GM21526 (cell line): ENCODE data around the gene PHYHIPL.

Experiments used
- ATAC-seq: cut with Tn5 transposase; IDR thresholded peaks from one replicate; pipeline ENCODE4 v1.9.1; 2021; ENCODE audit warnings: moderate library complexity; ENCODE audit not compliant: unreplicated experiment, low FRiP score

PHYHIPL gene

DNA sequence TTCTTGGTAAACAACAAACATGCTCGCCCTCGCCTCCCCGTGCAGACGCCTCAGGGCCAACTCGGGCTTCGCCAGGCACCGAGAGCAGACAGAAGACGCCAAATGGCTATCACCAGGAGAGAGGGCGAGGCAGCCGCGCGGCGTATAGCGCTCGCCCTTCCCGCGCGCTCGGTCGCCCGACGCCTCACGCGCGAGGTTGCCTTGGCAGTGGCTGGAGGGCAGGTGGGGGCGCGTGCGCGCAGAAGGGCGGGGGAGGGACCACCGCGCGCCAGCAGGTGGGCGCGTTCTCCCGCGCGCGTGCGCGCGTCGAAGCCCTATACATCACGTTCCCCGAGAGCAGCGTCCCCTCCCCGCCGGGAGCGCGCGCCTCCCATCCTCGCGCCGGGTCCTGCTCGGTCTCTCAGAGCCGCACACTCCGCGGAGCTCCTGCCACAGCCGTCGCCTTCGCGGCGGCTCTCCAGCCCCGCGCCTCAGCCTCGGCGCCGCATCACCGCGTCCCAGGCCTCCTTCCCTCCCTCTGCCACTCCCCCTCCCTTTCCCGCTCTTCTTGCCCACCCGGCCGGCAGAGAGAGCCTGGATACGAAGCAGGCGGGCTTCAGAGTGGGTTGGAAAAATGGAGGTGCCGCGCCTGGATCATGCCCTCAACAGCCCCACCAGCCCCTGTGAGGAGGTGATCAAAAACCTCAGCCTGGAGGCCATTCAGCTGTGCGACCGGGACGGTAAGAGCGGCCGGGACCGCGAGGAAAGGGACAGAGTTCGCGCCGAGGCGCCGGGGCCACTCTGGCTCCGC, at the start of gene PHYHIPL:
Gene PHYHIPL (plus strand): TSS at position 403 of the 790 bp plus-strand sequence. CDS start 211 bp downstream, at position 614.
- ATAC-seq = no peak

DNA sequence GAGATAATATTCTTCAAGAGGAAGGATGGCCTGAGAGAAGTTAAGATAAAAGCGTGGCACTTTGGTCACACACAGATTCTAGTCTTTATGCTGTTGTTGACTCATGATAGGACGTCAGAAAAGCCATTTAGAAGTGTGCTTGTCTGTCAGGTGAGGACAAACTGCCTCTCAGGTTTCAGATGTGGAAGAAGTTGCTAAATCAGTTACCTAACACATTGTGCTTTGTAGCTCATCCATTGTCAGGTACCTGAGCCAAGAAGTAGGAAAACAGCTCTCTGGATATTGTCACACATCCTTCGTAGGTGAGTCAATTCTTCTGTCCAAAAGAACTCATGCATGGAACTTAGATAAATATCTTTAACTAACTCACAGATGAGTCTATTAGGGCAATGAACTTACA, 49.5 kb upstream of the PHYHIPL start:
- no peak for ATAC-seq

DNA sequence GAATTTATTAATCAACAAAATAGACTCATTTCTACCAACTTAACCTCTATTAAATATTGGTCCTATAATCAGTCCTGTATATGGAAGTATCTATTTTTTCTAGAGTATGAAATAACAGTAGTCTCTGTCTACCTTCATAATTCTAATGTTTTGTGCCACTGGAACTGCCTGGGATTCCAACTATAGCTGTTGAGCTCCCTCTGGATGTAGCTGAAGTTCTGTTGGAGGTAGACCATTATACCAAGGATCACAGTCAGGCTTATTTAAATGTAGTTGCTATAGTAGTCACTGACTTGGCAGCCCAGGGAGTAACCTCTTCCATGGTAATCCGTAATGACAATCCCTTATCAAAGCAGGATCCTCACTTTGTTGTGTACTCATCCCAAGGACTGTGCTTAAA, 48.5 kb upstream of the PHYHIPL start:
- ATAC-seq = no peak

DNA sequence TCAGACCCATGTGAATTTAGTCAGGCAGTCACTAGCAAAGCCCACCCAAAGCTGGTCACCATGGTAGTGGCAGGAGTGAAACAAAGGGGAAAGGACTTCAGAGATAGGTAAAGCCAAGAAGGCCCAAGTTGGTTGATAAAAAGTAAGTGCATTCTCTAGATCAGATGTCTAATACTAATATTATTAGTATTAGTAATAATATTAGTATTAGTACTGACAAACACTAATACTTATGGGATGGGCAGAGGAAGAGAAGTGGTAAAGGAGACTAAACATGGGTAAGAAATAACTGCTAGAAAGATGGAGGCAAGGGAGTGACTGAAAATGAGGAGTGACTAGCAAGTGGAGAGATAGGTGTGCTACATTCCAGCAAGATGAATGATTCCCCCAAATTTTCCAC, 46.6 kb upstream of the PHYHIPL start:
- ATAC-seq = no peak

DNA sequence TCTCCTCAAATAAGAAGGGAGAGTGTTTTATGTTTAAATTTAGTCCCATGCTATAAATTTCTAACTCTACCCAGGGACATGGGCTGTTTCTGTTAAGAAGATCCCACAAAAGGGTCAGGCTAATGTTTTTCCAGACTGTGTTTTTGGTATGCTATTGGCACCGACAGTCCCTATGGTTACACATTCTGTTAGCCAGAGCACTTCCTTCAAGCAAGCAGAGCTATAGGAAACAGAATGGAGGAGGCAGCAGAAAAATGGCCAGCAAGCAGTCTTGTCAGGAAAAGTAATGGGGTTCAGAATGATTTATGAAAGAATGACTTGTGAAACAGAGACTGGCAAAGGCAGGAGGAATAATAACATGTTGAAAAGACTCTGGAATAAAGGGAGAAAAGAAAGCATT, 44.8 kb upstream of the PHYHIPL start:
- ATAC-seq = no peak

DNA sequence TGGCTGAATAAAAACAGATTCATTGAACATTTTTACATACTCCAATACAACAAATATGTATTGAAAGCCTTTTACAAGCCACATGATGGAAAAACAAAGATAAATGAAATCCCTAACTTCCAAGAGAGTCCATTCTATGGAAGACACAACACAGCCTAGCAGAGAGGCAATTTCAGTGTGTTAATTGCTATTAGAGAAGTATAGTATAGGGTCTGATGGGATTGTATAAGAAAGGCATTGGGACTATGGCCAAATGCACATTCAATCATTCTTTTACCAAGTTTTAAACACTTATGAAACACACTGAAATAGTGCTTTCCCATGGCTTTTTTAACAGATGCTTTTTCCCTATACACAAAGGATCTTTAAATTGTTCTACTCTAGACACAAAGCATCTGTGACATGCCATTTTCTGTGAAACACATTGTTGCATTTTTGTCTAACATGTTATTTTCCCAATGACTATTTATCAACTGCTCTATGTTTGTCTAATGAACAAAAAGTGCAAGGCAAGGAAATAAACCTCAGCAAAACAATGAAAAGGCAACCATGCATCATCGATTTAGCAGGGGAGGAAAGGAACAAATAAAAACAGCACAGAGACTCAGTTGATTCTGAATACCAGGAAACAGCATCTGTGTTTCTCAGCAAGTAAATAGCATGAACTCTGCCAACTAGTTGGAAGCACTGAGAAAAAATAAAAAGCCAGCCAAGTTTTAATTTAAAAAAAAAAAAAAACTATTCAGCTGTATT, 42.4 kb upstream of the PHYHIPL start:
- ATAC-seq = no peak

DNA sequence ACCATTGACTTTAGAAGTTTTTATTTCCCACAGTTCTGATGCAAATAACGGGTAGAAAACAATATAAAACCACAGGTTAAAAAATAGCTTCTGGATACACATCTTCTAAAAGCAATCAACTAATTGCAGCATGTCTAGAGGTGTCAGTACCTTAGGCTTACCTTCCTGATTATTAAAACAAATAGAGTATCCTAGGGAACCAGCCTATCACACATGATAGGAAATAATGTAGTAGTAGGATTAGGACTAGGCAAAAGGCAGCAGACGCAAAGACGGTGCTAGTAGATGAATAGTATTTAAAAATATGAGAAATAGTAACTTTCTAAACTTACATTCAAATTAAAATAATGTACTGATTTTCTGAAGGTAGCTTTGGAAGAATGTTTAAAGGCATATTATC, 41.7 kb upstream of the PHYHIPL start:
- no peak for ATAC-seq

DNA sequence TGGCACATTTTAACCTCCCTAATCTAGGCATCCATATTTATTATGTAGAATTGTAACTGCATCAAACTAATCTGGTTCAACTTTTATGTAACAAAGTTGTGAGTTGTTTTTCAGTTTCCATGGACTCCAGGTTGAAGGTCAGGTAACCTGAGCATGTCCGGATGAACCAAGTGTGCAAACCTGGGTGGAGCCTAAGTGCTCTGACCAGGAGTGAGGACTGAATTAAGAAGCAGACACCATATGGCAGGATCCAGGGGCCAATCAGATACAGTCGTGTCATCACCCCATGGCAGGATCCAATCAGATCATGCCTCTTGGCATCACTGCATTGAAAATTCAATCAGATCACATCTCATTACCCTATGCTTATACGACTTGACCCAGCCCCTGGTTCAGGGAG, 41.2 kb upstream of the PHYHIPL start:
- ATAC-seq = no peak

DNA sequence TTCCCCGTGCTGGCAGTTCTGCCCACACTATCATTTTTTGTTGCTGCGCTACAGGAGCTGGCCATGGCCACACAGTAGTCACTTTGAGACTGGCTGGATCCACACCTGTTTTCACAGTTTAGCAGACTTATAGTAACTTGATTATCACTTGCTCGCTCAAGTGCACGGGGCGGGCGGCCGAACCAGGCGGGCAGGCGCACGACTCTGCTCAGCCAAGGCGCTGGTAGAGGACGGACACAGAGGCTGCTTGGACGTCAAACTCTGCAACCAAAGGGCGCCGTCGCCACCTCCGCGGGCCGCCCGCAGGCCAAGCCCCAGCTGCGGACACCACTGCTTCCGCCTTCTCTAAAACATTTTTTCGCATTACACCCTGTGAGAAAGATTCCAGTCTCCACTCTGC, 38.4 kb upstream of the PHYHIPL start:
- no peak for ATAC-seq

DNA sequence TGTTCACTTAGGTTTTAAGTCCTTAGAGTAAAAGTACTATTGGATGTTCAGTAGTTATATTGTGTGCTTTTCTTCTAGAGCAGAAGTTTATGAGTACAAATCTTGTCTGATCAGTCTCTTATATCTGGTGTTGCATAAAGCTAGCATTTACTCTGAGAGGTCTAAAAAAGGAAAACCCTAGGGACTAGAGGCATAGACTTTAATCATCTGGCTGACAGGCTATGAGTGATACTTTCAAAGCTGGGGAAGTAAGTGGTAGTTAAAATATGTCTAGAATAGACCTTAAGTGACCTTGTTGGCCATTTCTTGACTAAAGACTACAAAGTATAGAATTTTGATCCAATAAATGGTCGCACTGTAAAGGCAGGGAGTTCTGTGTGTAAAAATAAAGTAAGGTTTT, 32.9 kb upstream of the PHYHIPL start:
- no peak for ATAC-seq

DNA sequence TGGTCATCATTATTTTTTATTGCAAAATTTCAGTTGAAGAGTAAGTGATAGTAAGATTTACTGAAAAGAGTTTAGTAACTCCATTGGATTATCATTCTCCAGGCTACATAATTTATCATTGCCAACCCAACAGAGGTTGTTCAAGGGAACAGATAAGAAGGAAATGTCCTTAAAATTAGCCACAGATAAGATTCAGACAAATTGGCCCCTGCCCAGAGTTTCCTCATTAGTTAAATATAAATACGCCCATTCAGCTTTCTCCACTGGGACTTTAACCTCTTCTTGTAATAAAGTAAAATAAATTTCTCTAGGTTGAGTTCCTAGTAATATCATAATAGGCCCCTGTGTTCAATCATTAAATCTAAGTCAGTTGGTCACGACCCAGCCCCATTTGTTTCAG, 27.7 kb upstream of the PHYHIPL start:
- ATAC-seq = no peak

DNA sequence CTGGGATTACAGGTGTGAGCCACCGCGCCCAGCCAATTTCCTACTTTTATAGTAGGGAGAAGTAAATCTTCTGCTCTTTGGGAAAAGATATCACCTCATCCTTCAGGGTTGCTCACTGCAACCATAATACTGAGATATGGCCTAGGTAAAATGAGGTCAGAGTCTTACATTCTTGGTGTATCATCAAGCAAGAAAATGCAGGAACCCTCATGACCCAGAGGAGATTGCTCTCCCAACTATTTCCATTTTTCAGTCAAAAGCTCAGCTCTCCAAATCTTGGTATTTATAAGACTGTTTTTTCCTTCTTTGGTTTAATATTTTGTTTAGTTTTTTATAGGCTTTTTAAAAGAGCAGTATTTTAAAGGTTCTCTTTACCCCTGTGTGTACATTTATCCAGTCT, 20.9 kb upstream of the PHYHIPL start:
- no peak for ATAC-seq

DNA sequence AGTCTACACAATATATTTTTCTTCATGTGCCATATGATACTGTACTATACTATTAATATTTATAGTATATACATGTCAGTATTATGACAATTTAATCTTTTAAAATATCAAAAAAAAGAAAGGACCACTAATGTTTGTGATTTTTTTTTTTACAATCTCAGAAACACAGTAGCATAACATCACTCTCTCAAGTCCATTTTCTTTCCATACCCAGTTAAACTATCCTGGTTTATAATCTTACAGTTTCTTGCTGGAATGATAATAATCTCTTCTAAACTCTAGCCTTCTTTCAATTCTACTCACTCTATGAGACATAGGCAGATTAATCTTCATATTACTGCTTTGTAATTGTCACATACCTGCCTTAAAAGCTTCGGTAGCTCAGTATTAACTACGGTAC, 8.9 kb upstream of the PHYHIPL start:
- ATAC-seq = no peak

DNA sequence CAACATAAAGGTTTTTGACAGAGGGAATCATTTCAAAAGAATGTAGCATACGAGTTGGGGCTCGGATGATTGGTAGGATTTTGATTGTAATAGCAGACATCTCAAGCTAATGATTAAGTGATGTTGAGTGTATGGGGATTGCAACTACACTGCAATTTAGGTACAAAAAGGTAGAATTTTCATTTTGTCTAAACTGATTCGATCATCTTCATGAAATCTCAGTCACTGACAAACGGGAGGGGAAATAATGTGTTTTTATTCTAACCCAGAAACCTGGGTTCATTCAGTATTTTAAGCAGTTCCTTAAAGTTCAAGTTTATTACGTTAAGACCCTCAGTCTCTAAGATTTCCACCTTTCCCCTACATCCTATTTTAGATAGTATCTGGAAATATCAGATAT, 3.9 kb upstream of the PHYHIPL start:
- ATAC-seq = no peak

DNA sequence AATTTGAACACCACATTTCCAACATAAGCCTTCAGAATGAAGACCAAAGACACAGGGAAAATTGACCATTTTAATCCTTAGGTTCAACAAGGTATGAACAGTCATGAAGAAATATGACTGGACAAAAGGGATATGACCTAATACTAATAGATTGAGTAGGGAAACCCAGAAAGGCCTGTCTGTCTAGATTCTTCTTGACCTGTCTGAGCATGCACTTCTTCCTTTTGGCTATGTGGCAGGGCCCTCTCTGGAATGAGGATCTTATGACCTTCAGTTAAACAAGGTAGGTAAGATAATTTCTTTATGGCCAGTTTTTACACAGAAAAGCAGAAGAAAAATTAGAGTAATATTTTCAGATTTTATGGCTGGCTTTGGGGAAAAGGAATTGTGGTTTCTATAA, 3.0 kb upstream of the PHYHIPL start:
- no peak for ATAC-seq

DNA sequence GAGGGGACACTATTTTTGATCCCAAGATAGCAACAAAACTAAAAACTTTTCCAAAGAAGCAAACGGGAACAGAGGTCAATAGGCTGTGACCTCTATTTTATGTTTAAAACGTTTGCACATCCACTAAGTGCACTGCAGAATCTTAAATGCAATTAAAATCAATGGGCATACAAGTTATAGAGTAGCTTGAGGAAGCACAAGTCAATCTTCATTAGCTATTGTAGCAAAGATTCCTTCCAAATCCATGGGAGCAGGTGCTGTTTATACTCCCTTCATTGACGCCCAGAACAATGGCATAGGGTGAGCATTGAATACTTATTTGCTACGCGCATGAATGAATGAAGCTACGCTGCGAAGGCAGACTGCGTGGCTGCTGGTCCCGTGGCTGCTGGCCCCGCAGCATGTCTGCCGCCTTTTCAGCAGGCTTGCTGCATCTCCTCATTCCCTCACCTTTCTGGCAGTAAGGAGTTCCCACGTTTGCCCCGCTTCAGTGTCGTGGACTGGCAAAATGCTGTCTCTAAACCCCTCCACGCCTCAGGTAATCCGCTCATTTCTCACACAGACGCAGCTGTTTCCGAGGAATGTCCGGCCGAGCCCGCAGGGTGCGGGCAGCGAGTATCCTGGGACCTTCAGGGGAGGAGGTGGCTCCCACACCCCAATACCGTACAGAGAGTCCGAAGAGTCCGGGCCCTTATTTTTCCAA, 754 bp upstream of the PHYHIPL start:
- no peak for ATAC-seq

DNA sequence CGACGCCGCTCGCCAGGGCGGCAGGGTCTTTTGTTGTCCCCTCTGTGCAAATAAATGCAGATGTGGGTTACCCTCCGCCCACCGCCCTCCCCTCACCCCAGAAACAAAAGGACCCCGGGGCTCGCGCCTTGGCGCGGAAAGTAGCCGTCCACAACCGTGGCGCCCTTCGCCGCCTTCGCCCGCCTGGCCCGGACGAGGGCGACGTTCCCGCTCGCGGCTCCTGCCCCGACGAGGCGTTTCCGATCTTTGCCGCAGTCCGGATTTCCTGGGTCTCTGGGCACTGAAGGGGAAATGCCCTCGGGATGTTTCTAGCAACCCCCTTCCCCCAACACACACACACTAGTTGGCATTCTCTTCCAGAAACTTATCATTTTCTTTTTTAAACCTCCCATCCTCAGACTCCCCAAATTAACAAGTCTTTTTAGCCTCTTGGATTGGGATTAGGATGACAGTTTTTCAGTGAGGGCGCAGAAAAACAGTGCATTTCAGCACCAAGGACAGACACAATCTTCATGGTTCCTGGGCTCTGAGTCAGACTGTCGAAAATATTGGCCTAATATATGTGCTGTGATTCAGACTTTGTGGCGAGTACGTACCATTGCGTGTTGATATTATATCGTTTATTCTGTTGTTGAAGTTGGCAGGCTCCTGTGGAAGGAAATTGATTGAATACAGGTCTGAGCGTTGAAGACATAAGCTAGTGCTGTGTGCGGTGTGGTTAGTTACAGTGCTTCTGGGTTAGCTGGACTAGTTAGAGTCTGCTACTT, 771 bp downstream of the PHYHIPL start:
- no peak for ATAC-seq

DNA sequence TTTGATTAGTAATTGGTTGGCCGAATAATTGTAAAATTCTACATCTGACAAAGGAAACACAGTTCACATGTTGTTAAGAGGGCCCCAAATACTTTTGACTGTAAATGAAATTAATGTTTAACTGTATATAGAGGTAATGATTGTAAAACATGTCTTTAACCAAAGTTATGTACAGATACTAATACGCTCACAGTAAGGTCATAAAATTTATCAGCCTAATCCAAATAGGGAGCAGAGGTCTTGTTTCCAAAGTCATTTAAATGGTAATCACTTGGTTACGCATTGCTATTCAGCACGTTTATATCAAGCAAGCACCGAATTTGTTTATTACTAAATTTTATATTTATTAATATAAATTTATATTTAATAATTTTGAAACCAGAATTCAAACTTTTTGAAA, 1.4 kb downstream of the PHYHIPL start:
- ATAC-seq = no peak

DNA sequence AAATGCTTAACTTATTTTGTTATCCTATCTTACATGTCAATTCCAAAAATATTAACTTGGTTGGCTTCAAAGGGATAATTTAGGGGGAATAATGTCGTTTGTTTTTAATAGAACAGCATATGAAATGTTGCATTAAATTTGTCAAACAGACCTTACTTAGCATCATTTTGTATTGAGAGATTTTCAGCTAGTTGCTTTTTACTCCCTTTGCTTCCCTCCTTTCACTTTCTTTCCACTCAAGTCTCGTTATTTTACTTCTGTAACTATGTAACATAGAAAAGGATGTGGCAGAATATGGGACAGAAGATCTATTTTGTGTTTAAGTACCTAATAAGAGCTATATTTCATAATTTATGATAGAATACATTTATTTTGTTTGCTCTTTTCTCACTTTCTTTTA, 2.6 kb downstream of the PHYHIPL start:
- ATAC-seq = no peak

DNA sequence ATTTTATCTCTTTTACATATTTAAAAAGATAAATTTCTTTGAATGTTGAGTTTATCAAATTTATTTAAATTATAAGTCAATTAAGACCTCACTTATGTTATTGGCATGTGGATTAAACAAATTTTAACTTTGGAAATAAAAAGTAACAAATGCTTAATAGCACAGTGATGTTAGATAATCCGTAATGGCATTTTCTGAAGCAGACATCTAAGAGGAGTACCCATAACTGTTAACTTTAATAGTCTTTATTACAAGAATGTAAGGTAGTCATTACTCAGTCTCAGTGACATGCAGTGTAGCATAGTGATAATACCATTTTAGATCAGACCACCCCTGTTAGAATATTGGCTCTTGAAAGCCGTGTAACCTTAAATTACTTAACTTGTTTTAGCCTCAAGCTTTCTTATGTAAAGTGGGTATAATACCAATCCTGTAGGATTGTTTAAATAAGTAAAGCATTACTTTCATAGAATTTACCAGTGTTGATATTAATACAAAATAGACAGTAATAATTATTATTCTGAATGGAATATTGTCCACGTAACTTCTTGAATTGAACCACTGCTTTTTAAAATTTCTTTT, 4.3 kb downstream of the PHYHIPL start:
- no peak for ATAC-seq
